Neural cell (in vitro differentiated cells): ENCODE measurements around the gene TSPAN18. TPM values are rescaled to one million over a fixed set of nuclear protein-coding genes. Genes with fewer than 3 reads are reported as not detected.

Experiments
- H2AFZ ChIP-seq: fragments of 200-600, 300-800 bp; sonication (generic), shearing (Covaris generic); 2 replicates; pipeline ENCODE4 v1.6.0; 2014; ENCODE audit warnings: low read depth, mild to moderate bottlenecking, antibody characterized with exemption, low read length, moderate library complexity
- H3F3A ChIP-seq: fragments of 200-600 bp; shearing (Covaris generic); 2 replicates; pipeline ENCODE4 v1.6.1; 2016; ENCODE audit warnings: mild to moderate bottlenecking, moderate library complexity, mixed read lengths, antibody characterized with exemption, low read length; ENCODE audit not compliant: insufficient read depth, poor library complexity, severe bottlenecking
- H3K27ac ChIP-seq: fragments of 200-600, 300-800 bp; sonication (generic), shearing (Covaris generic); 2 replicates; pipeline ENCODE4 v1.5.1; 2014; ENCODE audit warnings: mild to moderate bottlenecking, low read length, moderate library complexity
- H3K27me3 ChIP-seq: fragments of 300-800, 200-600 bp; sonication (generic), shearing (Covaris generic); 2 replicates; pipeline ENCODE4 v1.6.0; 2014; ENCODE audit warnings: mild to moderate bottlenecking, low read depth, low read length, moderate library complexity; ENCODE audit not compliant: insufficient read depth
- H3K36me3 ChIP-seq: fragments of 300-800, 200-600 bp; sonication (generic), shearing (Covaris generic); 2 replicates; pipeline ENCODE4 v1.5.1; 2014; ENCODE audit warnings: mild to moderate bottlenecking, antibody characterized with exemption, low read length, moderate library complexity; ENCODE audit not compliant: insufficient read depth
- H3K4me2 ChIP-seq: fragments of 300-800, 200-600 bp; sonication (generic), shearing (Covaris generic); 2 replicates; pipeline ENCODE4 v1.6.0; 2014; ENCODE audit warnings: mild to moderate bottlenecking, low read length
- H3K4me3 ChIP-seq: fragments of 300-800, 200-600 bp; sonication (generic), shearing (Covaris generic); 2 replicates; pipeline ENCODE4 v1.5.1; 2014; ENCODE audit warnings: mild to moderate bottlenecking, low read length, moderate library complexity
- H3K79me2 ChIP-seq: fragments of 200-600 bp; shearing (Covaris generic); replicated peaks from 2 replicates; pipeline ENCODE4 v1.6.0; 2014; ENCODE audit warnings: mild to moderate bottlenecking, low read length, moderate library complexity; ENCODE audit not compliant: insufficient read depth
- H3K9ac ChIP-seq: fragments of 300-800, 200-600 bp; sonication (generic), shearing (Covaris generic); 2 replicates; pipeline ENCODE4 v1.6.1; 2016; ENCODE audit warnings: mild to moderate bottlenecking, low read length, mixed read lengths
- H3K9me2 ChIP-seq: fragments of 200-600 bp; shearing (Covaris generic); 2 replicates; pipeline ENCODE4 v1.6.1; 2016; ENCODE audit warnings: mild to moderate bottlenecking, low read length, mixed read lengths; ENCODE audit not compliant: insufficient read depth
- H3K9me3 ChIP-seq: fragments of 200-600, 300-800 bp; sonication (generic), shearing (Covaris generic); 2 replicates; pipeline ENCODE4 v1.6.1; 2016; ENCODE audit warnings: mild to moderate bottlenecking, mixed run types, low read length, moderate library complexity, mixed read lengths
- H4K20me1 ChIP-seq: fragments of 200-600 bp; shearing (Covaris generic); 2 replicates; pipeline ENCODE4 v1.6.1; 2016; ENCODE audit warnings: mild to moderate bottlenecking, mixed run types; ENCODE audit not compliant: insufficient read depth
- EP300 ChIP-seq: fragments of 450-650 bp; conservative IDR thresholded peaks from 2 replicates; pipeline ENCODE4 v1.6.1; 2014; ENCODE audit warnings: antibody characterized with exemption, mild to moderate bottlenecking, moderate library complexity; ENCODE audit not compliant: poor library complexity, severe bottlenecking
- EZH2 ChIP-seq: fragments of 200-600, 300-800 bp; shearing (Covaris generic), sonication (generic); IDR thresholded peaks from 2 replicates; pipeline ENCODE4 v1.6.1; 2014; ENCODE audit warnings: antibody characterized with exemption, low read length, borderline replicate concordance, mild to moderate bottlenecking; ENCODE audit not compliant: insufficient read depth, poor library complexity, severe bottlenecking
- MXI1 ChIP-seq: fragments of 450-650 bp; conservative IDR thresholded peaks from 2 replicates; pipeline ENCODE4 v1.6.1; 2014; ENCODE audit warnings: antibody characterized with exemption, mild to moderate bottlenecking; ENCODE audit not compliant: poor library complexity, severe bottlenecking
- POLR2AphosphoS5 ChIP-seq: IDR thresholded peaks from 2 replicates; pipeline ENCODE4 v1.6.1; 2012
- RAD21 ChIP-seq: fragments of 450-650 bp; conservative IDR thresholded peaks from 2 replicates; pipeline ENCODE4 v1.6.1; 2014; ENCODE audit warnings: antibody characterized with exemption, mild to moderate bottlenecking, moderate library complexity
- SMC3 ChIP-seq: fragments of 450-650 bp; conservative IDR thresholded peaks from 2 replicates; pipeline ENCODE4 v1.6.1; 2014; ENCODE audit warnings: antibody characterized with exemption, mild to moderate bottlenecking, moderate library complexity; ENCODE audit not compliant: poor library complexity
- TAF1 ChIP-seq: IDR thresholded peaks from 2 replicates; pipeline ENCODE4 v1.6.1; 2012; ENCODE audit warnings: low read depth
- polyA plus RNA-seq: library from polyadenylated mRNA; depleted of rRNA; stranded (reverse); fragments of >200 nt; gene quantifications from 2 replicates; pipeline ENCODE4 v1.2.3, GENCODE V29; 2014
- TF ChIP-seq, protein P1 (sequence below): IDR thresholded peaks from 2 replicates; pipeline ENCODE4 v1.6.1; 2012; ENCODE audit warnings: borderline replicate concordance
- TF ChIP-seq, protein P2 (sequence below): fragments of 450-650 bp; IDR thresholded peaks from 2 replicates; pipeline ENCODE4 v1.5.1; 2014; ENCODE audit warnings: antibody characterized with exemption, mild to moderate bottlenecking, moderate library complexity; ENCODE audit not compliant: poor library complexity, severe bottlenecking

The TSPAN18 gene
- polyA plus RNA-seq, 1 donor from 2014 or later: 8.4 TPM

DNA sequence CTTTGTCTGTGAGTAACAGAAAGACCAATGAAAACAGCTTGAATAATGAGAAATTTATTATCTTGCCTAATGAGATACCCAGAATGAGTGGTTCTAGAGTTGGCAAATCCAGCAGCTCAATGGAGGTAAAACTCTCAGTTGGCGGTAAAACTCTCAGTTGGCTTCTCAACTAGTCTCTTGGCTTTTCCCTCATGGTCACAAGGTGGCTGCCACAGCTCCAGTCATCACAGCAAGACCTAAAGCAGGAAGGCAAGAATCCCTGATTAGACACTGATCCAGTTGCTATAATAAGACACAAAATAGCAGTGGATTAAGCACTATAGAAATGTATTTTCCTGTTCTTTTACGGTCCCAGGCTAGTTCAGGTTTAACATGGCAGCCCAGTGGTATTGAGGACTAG is 37.5 kb upstream of the TSPAN18 start:
- H3K4me2 ChIP-seq: no peak overlapping the region
- TF ChIP-seq POLR2AphosphoS5 (no peak), MXI1 (no peak), EZH2 (no peak)
- TF ChIP-seq, protein P1, sequence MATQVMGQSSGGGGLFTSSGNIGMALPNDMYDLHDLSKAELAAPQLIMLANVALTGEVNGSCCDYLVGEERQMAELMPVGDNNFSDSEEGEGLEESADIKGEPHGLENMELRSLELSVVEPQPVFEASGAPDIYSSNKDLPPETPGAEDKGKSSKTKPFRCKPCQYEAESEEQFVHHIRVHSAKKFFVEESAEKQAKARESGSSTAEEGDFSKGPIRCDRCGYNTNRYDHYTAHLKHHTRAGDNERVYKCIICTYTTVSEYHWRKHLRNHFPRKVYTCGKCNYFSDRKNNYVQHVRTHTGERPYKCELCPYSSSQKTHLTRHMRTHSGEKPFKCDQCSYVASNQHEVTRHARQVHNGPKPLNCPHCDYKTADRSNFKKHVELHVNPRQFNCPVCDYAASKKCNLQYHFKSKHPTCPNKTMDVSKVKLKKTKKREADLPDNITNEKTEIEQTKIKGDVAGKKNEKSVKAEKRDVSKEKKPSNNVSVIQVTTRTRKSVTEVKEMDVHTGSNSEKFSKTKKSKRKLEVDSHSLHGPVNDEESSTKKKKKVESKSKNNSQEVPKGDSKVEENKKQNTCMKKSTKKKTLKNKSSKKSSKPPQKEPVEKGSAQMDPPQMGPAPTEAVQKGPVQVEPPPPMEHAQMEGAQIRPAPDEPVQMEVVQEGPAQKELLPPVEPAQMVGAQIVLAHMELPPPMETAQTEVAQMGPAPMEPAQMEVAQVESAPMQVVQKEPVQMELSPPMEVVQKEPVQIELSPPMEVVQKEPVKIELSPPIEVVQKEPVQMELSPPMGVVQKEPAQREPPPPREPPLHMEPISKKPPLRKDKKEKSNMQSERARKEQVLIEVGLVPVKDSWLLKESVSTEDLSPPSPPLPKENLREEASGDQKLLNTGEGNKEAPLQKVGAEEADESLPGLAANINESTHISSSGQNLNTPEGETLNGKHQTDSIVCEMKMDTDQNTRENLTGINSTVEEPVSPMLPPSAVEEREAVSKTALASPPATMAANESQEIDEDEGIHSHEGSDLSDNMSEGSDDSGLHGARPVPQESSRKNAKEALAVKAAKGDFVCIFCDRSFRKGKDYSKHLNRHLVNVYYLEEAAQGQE: no peak
- H3K27me3 ChIP-seq: no peaks in the 10 kb centered on the region
- no peaks in the 10 kb centered on the region for H3K9me3 ChIP-seq
- H3K36me3 ChIP-seq: no peaks in the 10 kb centered on the region
- H4K20me1 ChIP-seq: no peaks in the 10 kb centered on the region
- no peak overlapping the region for H3K9ac ChIP-seq
- H3K4me3 ChIP-seq: no peak overlapping the region
- no peaks in the 10 kb centered on the region for H3K79me2 ChIP-seq
- no peak overlapping the region for H3K27ac ChIP-seq
- no peaks in the 10 kb centered on the region for H3F3A ChIP-seq
- no peak overlapping the region for H2AFZ ChIP-seq
- H3K9me2 ChIP-seq: no peaks in the 10 kb centered on the region

- Histone ChIP-seq H3K9ac (no peak overlapping the region), H3K4me2 (no peak overlapping the region), H3K27me3 (no peaks in the 10 kb centered on the region), H3K79me2 (no peaks in the 10 kb centered on the region), H2AFZ (no peak overlapping the region), H3K27ac (no peak overlapping the region), H3F3A (no peaks in the 10 kb centered on the region), H3K4me3 (no peak overlapping the region), H3K36me3 (no peaks in the 10 kb centered on the region), H4K20me1 (no peaks in the 10 kb centered on the region), H3K9me2 (no peaks in the 10 kb centered on the region), H3K9me3 (no peaks in the 10 kb centered on the region)
- no peak for TF ChIP-seq SMC3
- TF ChIP-seq RAD21: no peak
- TF ChIP-seq POLR2AphosphoS5: no peak
Observed at GRCh38 chr11:44690651-44691050, 36.1 kb upstream of the TSPAN18 start.

- Histone ChIP-seq H3K9ac (no peak overlapping the region), H3F3A (no peaks in the 10 kb centered on the region), H3K9me3 (no peaks in the 10 kb centered on the region), H3K27ac (no peak overlapping the region), H4K20me1 (no peaks in the 10 kb centered on the region), H3K4me2 (no peak overlapping the region), H3K79me2 (no peaks in the 10 kb centered on the region), H3K36me3 (no peaks in the 10 kb centered on the region), H3K27me3 (no peaks in the 10 kb centered on the region), H3K9me2 (no peaks in the 10 kb centered on the region), H3K4me3 (no peak overlapping the region), H2AFZ (no peak overlapping the region)
- TF ChIP-seq TAF1 (no peak), EP300 (no peak), MXI1 (no peak), POLR2AphosphoS5 (no peak), EZH2 (no peak), SMC3 (no peak), RAD21 (no peak)
- TF ChIP-seq, protein P2, sequence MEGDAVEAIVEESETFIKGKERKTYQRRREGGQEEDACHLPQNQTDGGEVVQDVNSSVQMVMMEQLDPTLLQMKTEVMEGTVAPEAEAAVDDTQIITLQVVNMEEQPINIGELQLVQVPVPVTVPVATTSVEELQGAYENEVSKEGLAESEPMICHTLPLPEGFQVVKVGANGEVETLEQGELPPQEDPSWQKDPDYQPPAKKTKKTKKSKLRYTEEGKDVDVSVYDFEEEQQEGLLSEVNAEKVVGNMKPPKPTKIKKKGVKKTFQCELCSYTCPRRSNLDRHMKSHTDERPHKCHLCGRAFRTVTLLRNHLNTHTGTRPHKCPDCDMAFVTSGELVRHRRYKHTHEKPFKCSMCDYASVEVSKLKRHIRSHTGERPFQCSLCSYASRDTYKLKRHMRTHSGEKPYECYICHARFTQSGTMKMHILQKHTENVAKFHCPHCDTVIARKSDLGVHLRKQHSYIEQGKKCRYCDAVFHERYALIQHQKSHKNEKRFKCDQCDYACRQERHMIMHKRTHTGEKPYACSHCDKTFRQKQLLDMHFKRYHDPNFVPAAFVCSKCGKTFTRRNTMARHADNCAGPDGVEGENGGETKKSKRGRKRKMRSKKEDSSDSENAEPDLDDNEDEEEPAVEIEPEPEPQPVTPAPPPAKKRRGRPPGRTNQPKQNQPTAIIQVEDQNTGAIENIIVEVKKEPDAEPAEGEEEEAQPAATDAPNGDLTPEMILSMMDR: no peak
- TF ChIP-seq, protein P1: no peak
Observed at GRCh38 chr11:44692460-44692859, 34.3 kb upstream of the TSPAN18 start.
